Peyer's patch (tissue), 4 donors: ENCODE measurements around the gene LCN2.
"Not testable (repeated sequence)": the region's sequence is repeated elsewhere in the genome, so short reads cannot be mapped to it uniquely, and the experiment has no call there.

Experiments used
- POLR2A ChIP-seq, 2 donors: fragments of 450-650 bp; IDR thresholded peaks; one replicate each; pipeline ENCODE4 v1.5.1; 2017; ENCODE audit warnings: antibody characterized with exemption in 2 of 2, mild to moderate bottlenecking in 2 of 2, moderate library complexity in 2 of 2
- TF ChIP-seq, protein P1 (sequence below), 6 experiments: fragments of 450-650 bp in 4 of 6; fragments of 200-600 bp in 2 of 6; sonication (generic) in 1 of 6; IDR thresholded peaks; one replicate each; pipeline ENCODE4 v1.5.1; 2017 to 2019; ENCODE audit warnings: antibody characterized with exemption in 6 of 6, mild to moderate bottlenecking in 3 of 6, moderate library complexity in 1 of 6

DNA sequence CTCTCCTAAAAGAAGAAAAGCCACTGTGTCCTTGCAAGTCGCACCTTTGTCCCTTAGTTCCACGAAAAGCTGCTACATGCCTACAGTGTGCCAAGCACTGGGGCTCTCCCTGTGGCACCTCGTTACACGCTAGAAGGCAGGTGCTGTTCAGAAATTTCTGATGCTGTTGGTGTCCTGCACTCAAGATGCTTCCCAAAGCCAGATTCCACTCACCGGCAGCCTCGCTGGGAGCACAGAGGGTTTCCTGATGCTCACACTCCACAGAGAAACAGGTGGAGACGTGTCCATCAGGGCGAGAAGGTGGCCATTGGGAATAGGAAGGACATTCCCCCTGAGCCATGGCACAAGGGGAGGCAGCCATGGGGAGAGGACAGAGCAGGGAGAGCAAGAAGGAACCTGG, 17.9 kb upstream of the LCN2 start:
- TF ChIP-seq, protein P1, sequence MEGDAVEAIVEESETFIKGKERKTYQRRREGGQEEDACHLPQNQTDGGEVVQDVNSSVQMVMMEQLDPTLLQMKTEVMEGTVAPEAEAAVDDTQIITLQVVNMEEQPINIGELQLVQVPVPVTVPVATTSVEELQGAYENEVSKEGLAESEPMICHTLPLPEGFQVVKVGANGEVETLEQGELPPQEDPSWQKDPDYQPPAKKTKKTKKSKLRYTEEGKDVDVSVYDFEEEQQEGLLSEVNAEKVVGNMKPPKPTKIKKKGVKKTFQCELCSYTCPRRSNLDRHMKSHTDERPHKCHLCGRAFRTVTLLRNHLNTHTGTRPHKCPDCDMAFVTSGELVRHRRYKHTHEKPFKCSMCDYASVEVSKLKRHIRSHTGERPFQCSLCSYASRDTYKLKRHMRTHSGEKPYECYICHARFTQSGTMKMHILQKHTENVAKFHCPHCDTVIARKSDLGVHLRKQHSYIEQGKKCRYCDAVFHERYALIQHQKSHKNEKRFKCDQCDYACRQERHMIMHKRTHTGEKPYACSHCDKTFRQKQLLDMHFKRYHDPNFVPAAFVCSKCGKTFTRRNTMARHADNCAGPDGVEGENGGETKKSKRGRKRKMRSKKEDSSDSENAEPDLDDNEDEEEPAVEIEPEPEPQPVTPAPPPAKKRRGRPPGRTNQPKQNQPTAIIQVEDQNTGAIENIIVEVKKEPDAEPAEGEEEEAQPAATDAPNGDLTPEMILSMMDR (IDR thresholded peaks at IDR 0.05): not testable (repeated sequence)
- TF ChIP-seq POLR2A (IDR thresholded peaks at IDR 0.05): not testable (repeated sequence)
